GM23248 (cell line): Measurements from ENCODE around the gene HOMER1. TPM values are rescaled to one million over a fixed set of nuclear protein-coding genes. Genes with fewer than 3 reads are reported as not detected.

Source experiments
- DNase-seq: peaks from one replicate; pipeline ENCODE4 v3.0.0-alpha.2; 2015
- H2AFZ ChIP-seq: fragments of 200-600 bp; sonication (generic); 2 replicates; pipeline ENCODE4 v1.6.1; 2016; ENCODE audit warnings: antibody characterized with exemption
- H3F3A ChIP-seq: fragments of 200-600 bp; sonication (generic); 2 replicates; pipeline ENCODE4 v1.6.1; 2016; ENCODE audit warnings: mild to moderate bottlenecking, antibody characterized with exemption, mixed run types; ENCODE audit not compliant: insufficient read depth
- H3K27ac ChIP-seq: fragments of 200-600 bp; sonication (generic); 2 replicates; pipeline ENCODE4 v1.5.1; 2016; ENCODE audit warnings: mild to moderate bottlenecking
- H3K27me3 ChIP-seq: fragments of 200-600 bp; sonication (generic); replicated peaks from 2 replicates; pipeline ENCODE4 v1.6.1; 2016; ENCODE audit warnings: mild to moderate bottlenecking; ENCODE audit not compliant: insufficient read depth
- H3K36me3 ChIP-seq: fragments of 200-600 bp; sonication (generic); 2 replicates; pipeline ENCODE4 v1.6.1; 2016; ENCODE audit warnings: low read depth, mild to moderate bottlenecking
- H3K4me1 ChIP-seq: fragments of 200-600 bp; sonication (generic); 2 replicates; pipeline ENCODE4 v1.6.1; 2016; ENCODE audit warnings: mild to moderate bottlenecking; ENCODE audit not compliant: insufficient read depth
- H3K4me2 ChIP-seq: fragments of 200-600 bp; sonication (generic); one replicate; pipeline ENCODE4 v1.6.1; 2016; ENCODE audit warnings: mild to moderate bottlenecking; ENCODE audit not compliant: unreplicated experiment
- H3K4me3 ChIP-seq: fragments of 200-600 bp; sonication (generic); 2 replicates; pipeline ENCODE4 v1.5.1; 2016; ENCODE audit warnings: mild to moderate bottlenecking
- H3K79me2 ChIP-seq: fragments of 200-600 bp; sonication (generic); 2 replicates; pipeline ENCODE4 v1.6.1; 2016; ENCODE audit warnings: mild to moderate bottlenecking; ENCODE audit not compliant: insufficient read depth
- H3K9ac ChIP-seq: fragments of 200-600 bp; sonication (generic); 2 replicates; pipeline ENCODE4 v1.6.1; 2016; ENCODE audit warnings: mild to moderate bottlenecking
- H3K9me2 ChIP-seq: fragments of 200-600 bp; sonication (generic); 2 replicates; pipeline ENCODE4 v1.6.1; 2016; ENCODE audit warnings: mixed run types, mild to moderate bottlenecking, moderate library complexity; ENCODE audit not compliant: insufficient read depth
- H3K9me3 ChIP-seq: fragments of 200-600 bp; sonication (generic); one replicate; pipeline ENCODE4 v1.6.1; 2017; ENCODE audit warnings: low read depth
- H4K20me1 ChIP-seq: fragments of 200-600 bp; sonication (generic); 2 replicates; pipeline ENCODE4 v1.6.0; 2016; ENCODE audit not compliant: insufficient read depth
- EZH2 ChIP-seq: fragments of 200-600 bp; sonication (generic); IDR thresholded peaks from 2 replicates; pipeline ENCODE4 v1.6.1; 2018; ENCODE audit warnings: antibody characterized with exemption, mild to moderate bottlenecking; ENCODE audit not compliant: insufficient read depth, poor library complexity, severe bottlenecking
- EZH2phosphoT487 ChIP-seq: fragments of 200-600 bp; sonication (generic); IDR thresholded peaks from 2 replicates; pipeline ENCODE4 v1.6.1; 2018; ENCODE audit warnings: antibody characterized with exemption, moderate library complexity, mild to moderate bottlenecking, low read depth; ENCODE audit not compliant: insufficient read depth
- WGBS, 2 experiments: methylation state at CpG; one replicate each; pipeline ENCODE4 v1.1.6; 2015 to 2017; ENCODE audit warnings: low lambda C conversion rate in 2 of 2, low coverage in 1 of 2; ENCODE audit errors: missing lambda C conversion rate in 2 of 2; 5-methylcytosine and 5-hydroxymethylcytosine counted together
- in situ Hi-C: fragments of 300-500 bp; cut with MboI; formaldehyde crosslinking; loops from 2 replicates; pipeline ENCODE4 v1.15.0; 2020
- polyA plus RNA-seq: library from polyadenylated mRNA; unstranded; fragments of >200 nt; fragmentation: Nextera tagmentation; extraction: Ambion mirVana; gene quantifications from 2 replicates; pipeline ENCODE4 v1.2.1, GENCODE V29; 2016
- total RNA-seq: library from RNA; depleted of rRNA; stranded (reverse); fragments of >200 nt; shearing (Covaris generic); gene quantifications from 2 replicates; pipeline ENCODE4 v1.2.3, GENCODE V29; 2014

Gene HOMER1
- total and polyA plus RNA-seq, 2 experiments from 2014 or later = 5.3 to 6.1 TPM

DNA sequence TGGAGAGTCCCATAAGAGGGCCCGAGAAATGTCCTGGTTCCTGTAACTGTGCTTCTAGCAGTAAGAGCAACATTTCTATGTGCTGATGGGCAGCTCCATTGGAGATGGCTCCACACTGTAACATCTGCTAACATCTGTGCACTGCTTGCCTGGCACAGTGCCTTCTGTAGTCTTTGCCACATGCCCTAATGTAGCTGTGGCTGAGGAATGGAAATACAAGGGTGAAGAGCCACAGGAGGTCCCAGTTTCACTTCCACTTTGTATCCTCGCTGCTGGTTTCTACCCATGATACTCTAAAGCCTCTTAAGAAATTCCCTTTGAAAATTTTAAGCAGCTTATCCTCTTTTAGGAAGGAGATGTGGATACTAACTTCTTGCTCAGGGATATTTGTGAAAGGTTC lies 97.4 kb downstream of the HOMER1 start:
- no peak overlapping the region for H3K27ac ChIP-seq
- no peak for DNase-seq
- H4K20me1 ChIP-seq = no peaks in the 10 kb centered on the region
- H3K36me3 ChIP-seq = no peaks in the 10 kb centered on the region
- no peaks in the 10 kb centered on the region for H3K79me2 ChIP-seq
- H3K9ac ChIP-seq = no peak overlapping the region
- H3K9me2 ChIP-seq = no peaks in the 10 kb centered on the region
- no peaks in the 10 kb centered on the region for H3K27me3 ChIP-seq
- no peak overlapping the region for H3K4me3 ChIP-seq
- no peaks in the 10 kb centered on the region for H3F3A ChIP-seq
- no peak overlapping the region for H2AFZ ChIP-seq
- H3K4me2 ChIP-seq = no peak overlapping the region
- no peaks in the 10 kb centered on the region for H3K9me3 ChIP-seq
- H3K4me1 ChIP-seq = no peaks in the 10 kb centered on the region
- WGBS, 2 experiments = 69 to 70% methylated on average over 2 of the region's 2 CpGs
- in situ Hi-C loops = no loop called here
- TF ChIP-seq EZH2phosphoT487 (no peak), EZH2 (no peak)

DNA sequence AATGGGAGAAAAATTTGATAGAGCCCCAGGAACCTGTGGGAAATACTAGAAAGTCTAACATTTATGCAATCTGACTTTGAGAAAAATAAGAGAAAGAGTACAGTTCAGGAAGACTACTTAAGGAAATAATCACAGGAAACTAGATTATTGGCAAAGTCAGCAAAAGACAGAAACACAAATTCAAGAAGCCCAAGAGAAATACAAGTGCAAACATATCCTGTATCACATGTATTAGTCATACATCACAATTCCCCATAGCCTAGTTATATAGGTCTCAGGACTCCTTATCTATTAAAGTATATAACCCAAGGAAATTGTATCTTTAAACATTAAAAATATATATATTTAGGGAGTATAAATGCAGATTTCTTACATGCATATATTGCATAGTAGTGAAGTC lies 100.8 kb downstream of the HOMER1 start:
- Histone ChIP-seq H2AFZ (no peak overlapping the region), H3K9me2 (no peaks in the 10 kb centered on the region), H4K20me1 (no peaks in the 10 kb centered on the region), H3K27me3 (no peaks in the 10 kb centered on the region), H3K4me2 (no peak overlapping the region), H3K9me3 (no peaks in the 10 kb centered on the region), H3F3A (no peaks in the 10 kb centered on the region), H3K9ac (no peak overlapping the region), H3K79me2 (no peaks in the 10 kb centered on the region), H3K4me1 (no peaks in the 10 kb centered on the region), H3K36me3 (no peaks in the 10 kb centered on the region), H3K4me3 (no peak overlapping the region), H3K27ac (no peak overlapping the region)
- in situ Hi-C loops = no loop called here
- TF ChIP-seq EZH2phosphoT487 (no peak), EZH2 (no peak)
- DNase-seq = no peak

DNA sequence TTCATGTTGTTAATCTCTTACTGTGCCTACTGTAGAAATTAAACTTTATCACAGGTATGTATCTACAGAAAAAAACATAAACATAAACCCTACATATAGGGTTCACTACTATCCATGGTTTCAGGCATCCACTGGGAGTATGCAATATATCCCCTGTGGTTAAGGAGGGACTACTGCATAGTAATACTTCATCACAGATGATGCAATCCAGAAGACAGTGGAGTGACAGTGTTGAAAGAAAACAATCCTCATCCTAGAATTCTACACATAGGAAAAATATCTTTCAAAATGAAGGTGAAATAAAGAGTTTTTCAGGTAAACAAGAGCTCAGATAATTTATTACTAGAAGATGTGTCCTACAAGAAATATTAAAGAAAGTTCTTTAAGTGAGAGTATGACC lies 105.9 kb downstream of the HOMER1 start:
- no peaks in the 10 kb centered on the region for H4K20me1 ChIP-seq
- no peaks in the 10 kb centered on the region for H3K9me3 ChIP-seq
- H3K79me2 ChIP-seq = no peaks in the 10 kb centered on the region
- no peak overlapping the region for H3K9ac ChIP-seq
- in situ Hi-C loops = no loop called here
- H3K9me2 ChIP-seq = no peaks in the 10 kb centered on the region; the same call in 1 of the 2 replicates
- H3K4me2 ChIP-seq = no peak overlapping the region
- DNase-seq = no peak
- H3F3A ChIP-seq = no peaks in the 10 kb centered on the region
- no peaks in the 10 kb centered on the region for H3K36me3 ChIP-seq
- H3K4me1 ChIP-seq = no peaks in the 10 kb centered on the region
- no peak overlapping the region for H2AFZ ChIP-seq
- no peak overlapping the region for H3K27ac ChIP-seq
- no peaks in the 10 kb centered on the region for H3K27me3 ChIP-seq
- H3K4me3 ChIP-seq = no peak overlapping the region
- TF ChIP-seq EZH2 = no peak
- no peak for TF ChIP-seq EZH2phosphoT487

DNA sequence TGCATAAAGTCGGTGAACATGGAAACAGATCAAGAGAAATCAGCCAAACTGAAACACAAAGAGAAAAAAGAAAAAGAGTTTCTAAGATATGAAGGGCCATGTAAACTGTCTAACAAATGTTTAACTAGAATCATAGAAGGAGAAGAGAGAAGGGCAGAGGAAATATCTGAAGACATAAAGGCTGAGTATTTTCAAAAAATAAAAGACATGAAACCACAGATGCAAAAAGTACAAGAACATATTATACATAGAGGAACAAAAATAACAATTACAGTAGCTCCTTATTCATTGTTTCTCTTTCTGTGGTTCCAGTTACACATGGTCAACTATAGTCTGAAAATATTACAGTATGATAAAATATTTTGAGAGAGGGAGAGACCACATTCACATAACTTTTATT lies 106.3 kb downstream of the HOMER1 start:
- in situ Hi-C loops = no loop called here
- 96 to 100% methylated on average over 1 of the region's 1 CpG for WGBS, 2 experiments
- Histone ChIP-seq H3K4me3 (no peak overlapping the region), H3K9ac (no peak overlapping the region), H3K27me3 (no peaks in the 10 kb centered on the region), H3K9me3 (no peaks in the 10 kb centered on the region), H3K4me2 (no peak overlapping the region), H2AFZ (no peak overlapping the region), H3K27ac (no peak overlapping the region), H3K36me3 (no peaks in the 10 kb centered on the region), H3F3A (no peaks in the 10 kb centered on the region), H3K4me1 (no peaks in the 10 kb centered on the region), H3K79me2 (no peaks in the 10 kb centered on the region), H4K20me1 (no peaks in the 10 kb centered on the region), H3K9me2 (no peaks in the 10 kb centered on the region; the same call in 1 of the 2 replicates)
- DNase-seq = no peak
- TF ChIP-seq EZH2phosphoT487 = no peak
- no peak for TF ChIP-seq EZH2

DNA sequence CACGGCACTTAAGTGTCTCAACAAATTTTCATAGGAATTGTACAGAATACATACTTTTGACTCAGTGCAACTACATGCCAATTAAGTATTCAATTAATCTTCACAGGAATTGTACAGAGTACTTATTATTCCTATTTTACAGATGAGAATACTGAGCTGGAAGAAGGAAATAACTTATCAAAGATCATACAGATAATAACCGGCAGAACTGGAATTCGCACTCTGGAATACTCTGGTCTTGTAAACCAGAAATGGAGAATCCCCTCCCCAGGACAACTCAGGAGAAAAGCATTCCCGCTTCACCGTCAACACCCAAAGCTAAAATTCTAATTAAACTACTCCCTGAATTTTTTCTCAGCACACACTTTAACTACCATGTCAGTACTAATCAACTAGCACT lies 112.7 kb downstream of the HOMER1 start:
- Histone ChIP-seq H3K36me3 (no peaks in the 10 kb centered on the region), H3K9ac (no peak overlapping the region), H3K27ac (no peak overlapping the region), H3K27me3 (no peaks in the 10 kb centered on the region), H2AFZ (no peak overlapping the region), H3K79me2 (no peaks in the 10 kb centered on the region), H3K9me3 (no peaks in the 10 kb centered on the region), H3K4me1 (no peaks in the 10 kb centered on the region), H3F3A (no peaks in the 10 kb centered on the region), H3K4me3 (no peak overlapping the region), H3K4me2 (no peak overlapping the region), H4K20me1 (no peaks in the 10 kb centered on the region), H3K9me2 (no peaks in the 10 kb centered on the region; the same call in 1 of the 2 replicates)
- DNase-seq = no peak
- TF ChIP-seq EZH2 (no peak), EZH2phosphoT487 (no peak)
- WGBS, 2 experiments = 96 to 98% methylated on average over 5 of the region's 5 CpGs
- in situ Hi-C loops = no loop called here
